Natural killer cell (primary cell): ENCODE measurements around the gene ANKRD63. TPM values are rescaled to one million over a fixed set of nuclear protein-coding genes. Genes with fewer than 3 reads are reported as not detected.

Source experiments
- ATAC-seq, 3 donors: fragments of 150-1000 bp in 2 of 3; fragments of 200-7000 bp in 1 of 3; cut with Tn5 transposase; 1 replicate in 1 of 3; 2 replicates in 2 of 3; pipeline ENCODE4 v1.10.0; 2021; ENCODE audit warnings: mild to moderate bottlenecking in 2 of 3, moderate library complexity in 2 of 3
- DNase-seq, 2 donors: peaks; one replicate each; pipeline versions ENCODE4 v3.0.0 to v3.0.0-alpha.2; 2013 to 2021; ENCODE audit warnings: mixed read lengths in 1 of 2
- H3K27ac ChIP-seq: one replicate; pipeline ENCODE4 v1.5.1; 2013; ENCODE audit warnings: mild to moderate bottlenecking, low read length
- H3K27me3 ChIP-seq: one replicate; pipeline ENCODE4 v1.6.1; 2013; ENCODE audit warnings: low read length; ENCODE audit not compliant: control insufficient read depth, insufficient read depth
- H3K36me3 ChIP-seq: one replicate; pipeline ENCODE4 v1.6.1; 2013; ENCODE audit warnings: low read length; ENCODE audit not compliant: control insufficient read depth, insufficient read depth
- H3K4me1 ChIP-seq: one replicate; pipeline ENCODE4 v1.6.1; 2013; ENCODE audit warnings: low read length; ENCODE audit not compliant: control insufficient read depth, insufficient read depth
- H3K4me3 ChIP-seq: one replicate; pipeline ENCODE4 v1.5.1; 2013; ENCODE audit warnings: low read length
- H3K9me3 ChIP-seq: one replicate; pipeline ENCODE4 v1.6.1; 2013; ENCODE audit warnings: low read length; ENCODE audit not compliant: control insufficient read depth, insufficient read depth
- H3K27ac Mint-ChIP-seq, 2 donors: one replicate each; pipeline ENCODE4 v1.8.0; 2022; ENCODE audit warnings: mild to moderate bottlenecking in 2 of 2, mixed read lengths in 2 of 2, moderate library complexity in 1 of 2
- H3K27me3 Mint-ChIP-seq, 2 donors: one replicate each; pipeline ENCODE4 v1.8.0; 2022; ENCODE audit warnings: low read depth in 2 of 2, mixed read lengths in 2 of 2
- H3K36me3 Mint-ChIP-seq: one replicate; pipeline ENCODE4 v1.8.0; 2022; ENCODE audit warnings: mixed read lengths
- H3K4me1 Mint-ChIP-seq, 2 donors: one replicate each; pipeline ENCODE4 v1.8.0; 2022; ENCODE audit warnings: mixed read lengths in 2 of 2
- H3K4me3 Mint-ChIP-seq: one replicate; pipeline ENCODE4 v1.8.0; 2022; ENCODE audit warnings: mild to moderate bottlenecking, moderate library complexity, mixed read lengths
- H3K9me3 Mint-ChIP-seq, 2 donors: one replicate each; pipeline ENCODE4 v1.8.0; 2022; ENCODE audit warnings: mixed read lengths in 2 of 2
- WGBS: methylation state at CpG from one replicate; pipeline ENCODE4 v1.1.7; 2013; ENCODE audit warnings: missing lambda C conversion rate; ENCODE audit not compliant: insufficient coverage; 5-methylcytosine and 5-hydroxymethylcytosine counted together
- intact Hi-C: fragments of 100-400 bp; cut with micrococcal nuclease; formaldehyde crosslinking; loops from one replicate; pipeline ENCODE4 v1.14.2; 2022
- total RNA-seq, 4 donors: library from RNA; stranded (reverse); fragments of 120-200 nt in 1 of 4; gene quantifications; one replicate each; pipeline versions ENCODE4 v1.2.3 to v1.2.4, GENCODE V29; 2013 to 2022
- TF ChIP-seq, protein P1 (sequence below): fragments of 200-600 bp; IDR thresholded peaks from one replicate; pipeline ENCODE4 v1.8.0; 2022; ENCODE audit warnings: antibody characterized with exemption

The ANKRD63 gene
- total RNA-seq, 3 donors from 2014 or later (not counting 1 experiment from before 2014, with no cell fraction given), result not detected

DNA sequence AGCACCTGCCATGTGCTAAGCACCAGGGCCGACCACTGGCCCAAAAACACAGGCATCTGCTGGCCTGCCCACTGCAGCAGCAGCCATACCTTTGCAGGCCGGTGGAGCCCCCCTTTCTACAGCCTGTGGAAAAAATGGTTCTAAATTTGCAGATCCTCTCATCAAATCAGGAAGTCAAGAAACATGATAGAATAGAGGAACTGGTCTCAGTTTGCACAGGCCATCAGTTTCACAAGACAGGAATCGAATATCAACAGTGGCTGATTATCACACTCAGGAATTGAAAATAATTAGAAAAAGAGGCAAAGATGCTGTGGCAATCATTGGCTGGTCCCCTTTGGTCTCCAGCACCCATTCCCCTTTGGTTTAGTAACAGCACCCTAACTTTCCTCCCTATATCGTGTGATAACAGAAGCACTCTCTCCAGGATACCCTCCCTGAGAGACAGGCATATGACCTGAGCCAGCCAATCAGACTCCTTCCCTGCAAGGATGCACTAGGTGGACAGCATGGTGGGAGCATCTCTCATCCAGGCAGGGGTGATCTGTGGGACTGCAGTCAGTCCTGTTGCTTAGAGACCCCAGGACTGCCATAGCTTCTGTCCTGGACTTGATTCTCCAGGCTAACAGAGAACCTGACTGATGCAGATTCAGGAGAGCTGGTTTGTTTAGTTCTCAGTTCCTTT, 47.5 kb downstream of the ANKRD63 start:
- Histone ChIP-seq H3K9me3 (no peaks in the 10 kb centered on the region), H3K27me3 (peaks cover 13% of the 10 kb centered on the region), H3K4me1 (peaks cover 16% of the 10 kb centered on the region), H3K4me3 (no peak overlapping the region), H3K27ac (no peak overlapping the region), H3K36me3 (no peaks in the 10 kb centered on the region)
- Mint-ChIP-seq H3K4me3 (no peak overlapping the region), H3K9me3 (no peaks in the 10 kb centered on the region), H3K36me3 (no peaks in the 10 kb centered on the region), H3K27ac (no peak overlapping the region), H3K4me1 (peaks cover 7 to 11% of the 10 kb centered on the region in 2 donors), H3K27me3 (peaks cover 16 to 25% of the 10 kb centered on the region in 2 donors)
- DNase-seq (no peak), ATAC-seq (no peak)
- 51% methylated on average over 4 of the region's 4 CpGs for WGBS
- intact Hi-C loops, result loop anchor here (5.0 kb wide), 1 partner anchor 37 kb away; no protein-coding TSS in a partner anchor
- TF ChIP-seq, protein P1, sequence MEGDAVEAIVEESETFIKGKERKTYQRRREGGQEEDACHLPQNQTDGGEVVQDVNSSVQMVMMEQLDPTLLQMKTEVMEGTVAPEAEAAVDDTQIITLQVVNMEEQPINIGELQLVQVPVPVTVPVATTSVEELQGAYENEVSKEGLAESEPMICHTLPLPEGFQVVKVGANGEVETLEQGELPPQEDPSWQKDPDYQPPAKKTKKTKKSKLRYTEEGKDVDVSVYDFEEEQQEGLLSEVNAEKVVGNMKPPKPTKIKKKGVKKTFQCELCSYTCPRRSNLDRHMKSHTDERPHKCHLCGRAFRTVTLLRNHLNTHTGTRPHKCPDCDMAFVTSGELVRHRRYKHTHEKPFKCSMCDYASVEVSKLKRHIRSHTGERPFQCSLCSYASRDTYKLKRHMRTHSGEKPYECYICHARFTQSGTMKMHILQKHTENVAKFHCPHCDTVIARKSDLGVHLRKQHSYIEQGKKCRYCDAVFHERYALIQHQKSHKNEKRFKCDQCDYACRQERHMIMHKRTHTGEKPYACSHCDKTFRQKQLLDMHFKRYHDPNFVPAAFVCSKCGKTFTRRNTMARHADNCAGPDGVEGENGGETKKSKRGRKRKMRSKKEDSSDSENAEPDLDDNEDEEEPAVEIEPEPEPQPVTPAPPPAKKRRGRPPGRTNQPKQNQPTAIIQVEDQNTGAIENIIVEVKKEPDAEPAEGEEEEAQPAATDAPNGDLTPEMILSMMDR, result no peak

DNA sequence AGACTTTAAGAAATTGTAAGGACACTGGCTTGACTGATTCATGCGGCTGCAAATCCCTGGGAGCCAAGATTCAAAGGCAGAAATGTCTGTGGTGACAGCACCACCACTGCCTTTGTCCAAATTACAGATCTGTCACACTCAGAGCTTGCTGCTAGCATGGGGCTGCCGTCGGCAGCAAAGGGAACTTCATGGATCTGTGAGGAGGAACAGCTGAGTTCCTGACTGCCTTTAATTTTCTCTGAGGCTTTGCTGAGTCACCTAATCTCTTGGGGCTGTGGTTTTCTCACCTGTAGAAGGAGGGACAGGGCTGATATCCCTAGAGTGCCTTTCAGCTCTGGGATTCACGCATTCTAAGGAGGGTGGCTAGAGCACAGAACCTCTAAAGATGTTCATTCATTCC, 48.1 kb downstream of the ANKRD63 start:
- H3K27me3 ChIP-seq, result peaks cover 7% of the 10 kb centered on the region
- H3K4me3 ChIP-seq, result no peak overlapping the region
- DNase-seq (no peak), ATAC-seq (no peak)
- peaks cover 16 to 23% of the 10 kb centered on the region in 2 donors for H3K27me3 Mint-ChIP-seq
- H3K9me3 Mint-ChIP-seq, result no peaks in the 10 kb centered on the region
- no peaks in the 10 kb centered on the region for H3K36me3 ChIP-seq
- no peak overlapping the region for H3K27ac Mint-ChIP-seq
- H3K27ac ChIP-seq, result no peak overlapping the region
- H3K4me3 Mint-ChIP-seq, result no peak overlapping the region
- H3K9me3 ChIP-seq, result no peaks in the 10 kb centered on the region
- TF ChIP-seq, protein P1, result no peak
- intact Hi-C loops, result loop anchor here (5.0 kb wide), 1 partner anchor 38 kb away; no protein-coding TSS in a partner anchor
- peaks cover 7 to 11% of the 10 kb centered on the region in 2 donors for H3K4me1 Mint-ChIP-seq
- no peaks in the 10 kb centered on the region for H3K36me3 Mint-ChIP-seq
- H3K4me1 ChIP-seq, result peaks cover 16% of the 10 kb centered on the region
- WGBS, result 55% methylated on average over 4 of the region's 4 CpGs

DNA sequence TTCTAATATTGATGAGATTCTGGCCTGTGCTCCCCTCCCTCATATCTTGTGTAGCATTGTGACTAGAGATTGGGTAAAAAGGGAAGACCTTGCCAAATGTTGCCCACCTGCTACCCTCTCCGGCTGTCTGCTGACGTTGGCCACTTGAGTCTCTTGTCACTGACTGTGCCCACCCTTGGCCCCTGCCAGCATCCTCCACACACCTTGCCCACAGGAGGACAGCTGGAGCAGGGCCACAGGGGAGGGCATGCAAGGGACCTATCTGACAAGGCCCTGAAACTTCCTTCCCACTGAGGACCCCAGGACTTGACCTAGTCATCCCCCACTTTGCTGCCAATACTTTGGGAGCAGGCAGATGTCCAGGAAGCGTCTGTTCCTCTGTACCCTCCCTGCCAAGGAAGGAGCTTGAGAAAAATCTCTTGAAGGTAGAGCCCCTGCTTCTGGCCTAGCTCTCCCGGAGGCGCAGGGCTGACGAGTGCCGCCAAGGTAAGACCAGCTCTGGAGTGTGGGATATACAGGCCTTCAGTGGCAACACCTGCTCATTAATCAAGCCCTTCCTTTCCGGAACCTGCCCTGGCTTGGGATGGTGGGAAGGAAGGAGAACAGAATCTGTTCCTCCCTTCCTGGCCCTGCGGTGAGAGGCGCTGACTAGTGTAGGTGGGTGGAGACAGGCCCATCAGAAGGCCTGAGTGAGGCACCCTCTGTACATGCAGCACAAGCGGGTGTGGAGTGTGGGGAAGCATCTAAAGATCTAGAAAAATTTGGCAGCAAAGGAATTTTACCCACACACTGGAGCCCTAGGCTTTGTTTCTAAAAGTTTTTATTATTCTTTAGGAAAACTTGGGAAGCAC, 48.9 kb downstream of the ANKRD63 start:
- Histone ChIP-seq H3K4me1 (peaks cover 9% of the 10 kb centered on the region), H3K27me3 (no peaks in the 10 kb centered on the region), H3K27ac (no peak overlapping the region), H3K4me3 (no peak overlapping the region), H3K36me3 (no peaks in the 10 kb centered on the region), H3K9me3 (no peaks in the 10 kb centered on the region)
- TF ChIP-seq, protein P1, result no peak
- Mint-ChIP-seq H3K36me3 (no peaks in the 10 kb centered on the region), H3K4me3 (no peak overlapping the region), H3K4me1 (peaks cover 6 to 7% of the 10 kb centered on the region in 2 donors), H3K27me3 (peaks cover 10 to 17% of the 10 kb centered on the region in 2 donors), H3K9me3 (no peaks in the 10 kb centered on the region), H3K27ac (no peak overlapping the region)
- 98% methylated on average over 10 of the region's 11 CpGs for WGBS
- DNase-seq (no peak), ATAC-seq (no peak)
- intact Hi-C loops, result no loop called here
